ENCODE measurements around the gene MORC3. TPM values are rescaled to one million over a fixed set of nuclear protein-coding genes. Genes with fewer than 3 reads are reported as not detected.

The MORC3 gene
- total and polyA plus RNA-seq, 9 of the 15 experiments (the other 6 are each of a cell fraction or from before 2014, with no cell fraction given), result 12.7 to 53.7 (median 36.0) TPM

- TF ChIP-seq HOMEZ (CRISPR knock-in tag; IDR thresholded peaks at IDR 0.05), result no peak
- TF ChIP-seq ZNF76 (CRISPR knock-in tag; IDR thresholded peaks at IDR 0.05; ENCODE audit: borderline replicate concordance), result no peak
Observed at GRCh38 chr21:36408568-36408967, 88.6 kb downstream of the MORC3 start (continued).

- POLR2A ChIA-PET, result no interaction called here
- Histone ChIP-seq H3K36me3 (ENCODE audit: control insufficient read depth, insufficient read depth, low read length) (peaks cover 80% of the 10 kb centered on the region), H4K20me1 (replicated peaks; ENCODE audit: control insufficient read depth, insufficient read depth, low read length) (0 out of 2 replicates have a peak, but pooled peaks cover 5% of the 10 kb centered on the region), H3K4me2 (ENCODE audit: insufficient read depth, low read length) (no peak overlapping the region), H3K4me1 (replicated peaks in 1 of 2; ENCODE audit: control insufficient read depth in 2 of 2, insufficient read depth in 2 of 2, low read length in 2 of 2) (no peaks in the 10 kb centered on the region), H3K9me3 (replicated peaks; ENCODE audit: control insufficient read depth, insufficient read depth, low read depth, low read length) (no peaks in the 10 kb centered on the region), H3K79me2 (ENCODE audit: control insufficient read depth, insufficient read depth, low read length) (no peaks in the 10 kb centered on the region), H3K9ac (ENCODE audit: insufficient read depth in 1 of 2, low read depth in 2 of 2, low read length in 2 of 2) (no peak overlapping the region), H3K27ac (ENCODE audit: extremely low read depth, low read depth, low read length) (no peak overlapping the region), H3K9me1 (ENCODE audit: control insufficient read depth, insufficient read depth, low read length) (no peaks in the 10 kb centered on the region), H3K4me3 (no peak overlapping the region), H3K27me3 (ENCODE audit: control insufficient read depth in 2 of 2, insufficient read depth in 2 of 2, low read length in 2 of 2) (no peaks in the 10 kb centered on the region), H2AFZ (ENCODE audit: low read depth, low read length) (no peak overlapping the region)
- intact Hi-C loops (cut with micrococcal nuclease), result no loop called here
- TF ChIP-seq MCM2 (IDR thresholded peaks at IDR 0.05; ENCODE audit: low read depth), result no peak
- no peak for TF ChIP-seq HINFP (tag; conservative IDR thresholded peaks at IDR 0.05; ENCODE audit: low read depth)
- TF ChIP-seq RBM17 (IDR thresholded peaks at IDR 0.05; ENCODE audit: borderline replicate concordance, low read depth, low read length), result no peak
- no peak for TF ChIP-seq SLC30A9 (CRISPR knock-in tag; IDR thresholded peaks at IDR 0.05)
- in situ Hi-C loops (cut with MboI), result no loop called here
- no peak for FAIRE-seq
- BruUV-seq (replicated peaks), result no TSS peak
- no peak for DNase-seq (ENCODE audit: extremely low read depth in 1 of 4, low spot score in 3 of 4)
- no peak for ATAC-seq
- 94% methylated on average over 10 of the region's 10 CpGs for WGBS (ENCODE audit: insufficient coverage, low coverage, missing lambda C conversion rate)
- CTCF ChIA-PET (ENCODE audit: low intra/inter-chr PET ratio), result no interaction called here
Observed at GRCh38 chr21:36411301-36411700, 91.3 kb downstream of the MORC3 start.
